IMR-90 (cell line): Measurements from ENCODE around the gene NME4. TPM values are rescaled to one million over a fixed set of nuclear protein-coding genes. Genes with fewer than 3 reads are reported as not detected.
A peak's percentile ranks its signal among the peaks of the same experiment; 100 is the strongest.

ENCODE experiments used
- ATAC-seq: fragments of 200-7000 bp; cut with Tn5 transposase; 2 replicates; pipeline ENCODE4 v1.9.1; 2020; ENCODE audit warnings: low read depth, mild to moderate bottlenecking, moderate library complexity
- BruUV-seq: library from RNA; stranded (reverse); fragments of 400-500 nt; replicated peaks from 2 replicates; lab custom pipeline; 2021; lab: Mats Ljungman, UMichigan
- CTCF ChIA-PET: fragments of 300-600 bp; formaldehyde crosslinking; extraction: SDS; loops from one replicate; lab custom pipeline; 2021; ENCODE audit warnings: antibody characterized with exemption; lab: Yijun Ruan, JAX
- POLR2A ChIA-PET: fragments of 300-600 bp; sonication (Branson Sonifier 250); formaldehyde crosslinking; loops from one replicate; lab custom pipeline; 2022; ENCODE audit warnings: antibody characterized with exemption; ENCODE audit not compliant: unreplicated experiment; lab: Charles Lee
- DNase-seq: peaks from one replicate; pipeline ENCODE4 v3.0.0; 2013
- H2AFZ ChIP-seq: replicated peaks from 2 replicates; pipeline ENCODE3; 2013; ENCODE audit warnings: low read length, mild to moderate bottlenecking; ENCODE audit not compliant: poor library complexity
- H2AK5ac ChIP-seq: 2 replicates; pipeline ENCODE4 v1.6.1; 2013; ENCODE audit warnings: low read depth, low read length, inconsistent platforms
- H2AK9ac ChIP-seq: replicated peaks from 2 replicates; pipeline ENCODE3; 2013; ENCODE audit warnings: mild to moderate bottlenecking, low read depth, low read length, moderate library complexity; ENCODE audit not compliant: poor library complexity
- H2BK120ac ChIP-seq: 2 replicates; pipeline ENCODE4 v1.6.1; 2013; ENCODE audit warnings: low read depth, low read length, inconsistent platforms
- H2BK15ac ChIP-seq: 3 replicates; pipeline ENCODE4 v1.6.1; 2013; ENCODE audit warnings: low read depth, low read length, inconsistent platforms
- H2BK20ac ChIP-seq: 2 replicates; pipeline ENCODE4 v1.6.1; 2013; ENCODE audit warnings: low read depth, mild to moderate bottlenecking, inconsistent platforms, low read length, moderate library complexity
- H2BK5ac ChIP-seq: 2 replicates; pipeline ENCODE4 v1.6.1; 2013; ENCODE audit warnings: mild to moderate bottlenecking, low read depth, low read length, inconsistent platforms; ENCODE audit not compliant: poor library complexity, severe bottlenecking
- H3K14ac ChIP-seq: replicated peaks from 2 replicates; pipeline ENCODE4 v1.6.1; 2013; ENCODE audit warnings: low read depth, low read length, inconsistent platforms
- H3K18ac ChIP-seq: 2 replicates; pipeline ENCODE4 v1.6.1; 2013; ENCODE audit warnings: low read depth, low read length, control low read depth
- H3K23ac ChIP-seq: 2 replicates; pipeline ENCODE4 v1.6.1; 2013; ENCODE audit warnings: low read depth, low read length, inconsistent platforms
- H3K27ac ChIP-seq: 2 replicates; pipeline ENCODE4 v1.5.1; 2013; ENCODE audit warnings: mild to moderate bottlenecking, control low read depth, low read length; ENCODE audit not compliant: insufficient read depth
- H3K27me3 ChIP-seq: 2 replicates; pipeline ENCODE4 v1.6.1; 2013; ENCODE audit warnings: low read length; ENCODE audit not compliant: control insufficient read depth, insufficient read depth
- H3K36me3 ChIP-seq: 2 replicates; pipeline ENCODE4 v1.6.1; 2013; ENCODE audit warnings: low read length, mixed read lengths; ENCODE audit not compliant: control insufficient read depth, insufficient read depth
- H3K4ac ChIP-seq: 2 replicates; pipeline ENCODE4 v1.6.1; 2013; ENCODE audit warnings: low read depth, low read length, inconsistent platforms
- H3K4me1 ChIP-seq: 2 replicates; pipeline ENCODE4 v1.6.1; 2013; ENCODE audit warnings: low read length, mixed read lengths; ENCODE audit not compliant: control insufficient read depth, insufficient read depth
- H3K4me2 ChIP-seq: 2 replicates; pipeline ENCODE4 v1.6.1; 2013; ENCODE audit warnings: low read depth, mild to moderate bottlenecking, control low read depth, low read length, moderate library complexity
- H3K4me3 ChIP-seq: 2 replicates; pipeline ENCODE4 v1.5.1; 2013; ENCODE audit warnings: low read depth, mild to moderate bottlenecking, control low read depth, low read length, moderate library complexity; ENCODE audit not compliant: insufficient read depth
- H3K56ac ChIP-seq: 2 replicates; pipeline ENCODE4 v1.6.1; 2013; ENCODE audit warnings: low read length, inconsistent platforms; ENCODE audit not compliant: insufficient read depth; ENCODE audit errors: extremely low read depth
- H3K79me1 ChIP-seq, 2 experiments: 2 replicates each; pipeline ENCODE4 v1.6.1; 2013; ENCODE audit warnings: low read length in 2 of 2, inconsistent platforms in 1 of 2, low read depth in 1 of 2
- H3K9ac ChIP-seq: 2 replicates; pipeline ENCODE4 v1.6.1; 2013; ENCODE audit warnings: low read depth, low read length, control low read depth
- H3K9me1 ChIP-seq: 2 replicates; pipeline ENCODE4 v1.6.1; 2013; ENCODE audit warnings: low read length, inconsistent platforms; ENCODE audit not compliant: insufficient read depth
- H3K9me3 ChIP-seq: 2 replicates; pipeline ENCODE4 v1.6.1; 2013; ENCODE audit warnings: low read length; ENCODE audit not compliant: control insufficient read depth, insufficient read depth
- H4K20me1 ChIP-seq: 2 replicates; pipeline ENCODE4 v1.6.1; 2013; ENCODE audit warnings: low read length, inconsistent platforms; ENCODE audit not compliant: insufficient read depth
- H4K5ac ChIP-seq: 2 replicates; pipeline ENCODE4 v1.6.1; 2013; ENCODE audit warnings: mild to moderate bottlenecking, low read depth, low read length, control low read depth
- H4K8ac ChIP-seq, 2 experiments: 2 replicates each; pipeline ENCODE4 v1.6.1; 2013; ENCODE audit warnings: low read depth in 2 of 2, low read length in 2 of 2, control low read depth in 1 of 2, inconsistent platforms in 1 of 2
- H4K91ac ChIP-seq: 2 replicates; pipeline ENCODE4 v1.6.1; 2013; ENCODE audit warnings: low read depth, low read length, inconsistent platforms; ENCODE audit not compliant: insufficient read depth
- BHLHE40 ChIP-seq: fragments of 150-350 bp; IDR thresholded peaks from 2 replicates; pipeline ENCODE4 v1.6.1; 2016; ENCODE audit warnings: mild to moderate bottlenecking, low read depth, low read length
- CEBPB ChIP-seq: IDR thresholded peaks from 2 replicates; pipeline ENCODE4 v1.6.1; 2012; ENCODE audit warnings: low read depth, low read length, improper control_type of control experiment
- CTCF ChIP-seq: conservative IDR thresholded peaks from 2 replicates; pipeline ENCODE4 v1.5.1; 2012; ENCODE audit warnings: mild to moderate bottlenecking, low read depth, low read length, improper control_type of control experiment
- FOS ChIP-seq: fragments of 150-350 bp; IDR thresholded peaks from 2 replicates; pipeline ENCODE4 v1.6.1; 2016; ENCODE audit warnings: low read depth, low read length
- MAFK ChIP-seq: IDR thresholded peaks from 2 replicates; pipeline ENCODE4 v1.6.1; 2012; ENCODE audit warnings: low read depth, low read length, improper control_type of control experiment
- MAZ ChIP-seq: IDR thresholded peaks from 2 replicates; pipeline ENCODE4 v1.6.1; 2012; ENCODE audit warnings: low read depth, mild to moderate bottlenecking, low read length, improper control_type of control experiment, moderate library complexity, borderline replicate concordance
- RAD21 ChIP-seq: IDR thresholded peaks from 2 replicates; pipeline ENCODE4 v1.6.1; 2012; ENCODE audit warnings: low read length, improper control_type of control experiment
- RFX5 ChIP-seq: IDR thresholded peaks from 2 replicates; pipeline ENCODE4 v1.8.0; 2012; ENCODE audit warnings: low read depth, mild to moderate bottlenecking, low read length, moderate library complexity
- USF2 ChIP-seq: fragments of 150-350 bp; IDR thresholded peaks from 2 replicates; pipeline ENCODE4 v1.6.1; 2017; ENCODE audit warnings: mild to moderate bottlenecking, antibody characterized with exemption, low read length, low read depth
- WGBS, 2 experiments: methylation state at CpG; one replicate each; pipeline versions ENCODE4 v1.1.5 to v1.1.7; 2013; ENCODE audit warnings: missing lambda C conversion rate in 2 of 2; ENCODE audit not compliant: insufficient read length in 1 of 2; ENCODE audit errors: extremely low coverage in 2 of 2; 5-methylcytosine and 5-hydroxymethylcytosine counted together
- dilution Hi-C: fragments of 300-500 bp; cut with HindIII; formaldehyde crosslinking; loops from one replicate; pipeline ENCODE4 v1.14.3; 2018; ENCODE audit warnings: low sequenced_read_pairs; ENCODE audit not compliant: unreplicated experiment
- in situ Hi-C: fragments of 300-500 bp; cut with MboI; formaldehyde crosslinking; loops from 3 replicates; pipeline ENCODE4 v1.14.3; 2019; ENCODE audit warnings: low sequenced_read_pairs, inconsistent platforms, mixed read lengths
- intact Hi-C: fragments of 100-400 bp; cut with micrococcal nuclease; formaldehyde crosslinking; loops from 2 replicates; pipeline ENCODE4 v1.10.0; 2022
- polyA plus RNA-seq, 3 experiments: library from polyadenylated mRNA; depleted of rRNA; stranded (reverse); fragments of >200 nt; gene quantifications; 2 replicates each; pipeline ENCODE4 v1.2.3, GENCODE V29; 2012; ENCODE audit warnings: low replicate concordance in 1 of 3
- total RNA-seq: library from RNA; depleted of rRNA; stranded (reverse); fragments of >200 nt; gene quantifications from 2 replicates; pipeline ENCODE4 v1.2.3, GENCODE V29; 2012

NME4 gene
- total and polyA plus RNA-seq, 2 of the 4 experiments (the other 2 are of a cell fraction) = 124 to 288 TPM

GRCh38 chr16:370443-370842, 26.6 kb upstream of the NME4 start, which contains the start of gene MRPL28:
Gene MRPL28 (minus strand): TSS chr16:370538. CDS start chr16:370218, 320 bp downstream.
- H2BK120ac ChIP-seq = no peak within 1 kb of the TSS
- in situ Hi-C loops (no loop called here), intact Hi-C loops (no loop called here), dilution Hi-C loops (no loop called here)
- H4K5ac ChIP-seq = no peak within 1 kb of the TSS
- H3K56ac ChIP-seq = no peak within 1 kb of the TSS
- H3K4me1 ChIP-seq = peaks cover 7% of the 10 kb centered on the region; the same call in 1 of the 2 replicates
- peak; percentile 98 for ATAC-seq
- H3K18ac ChIP-seq = no peak within 1 kb of the TSS
- H3K9ac ChIP-seq = 0 out of 2 replicates have a peak within 1 kb of the TSS, but pooled peaks have one; percentile 16
- no peak within 1 kb of the TSS for H2AK5ac ChIP-seq
- H3K9me3 ChIP-seq = no peaks in the 10 kb centered on the region
- no TSS peak for BruUV-seq
- H3K27me3 ChIP-seq = no peaks in the 10 kb centered on the region
- DNase-seq = peak; percentile 95
- H3K36me3 ChIP-seq = peaks cover 70% of the 10 kb centered on the region
- H3K9me1 ChIP-seq = no peaks in the 10 kb centered on the region
- no peak within 1 kb of the TSS for H2BK15ac ChIP-seq
- peak within 1 kb of the TSS; percentile 65 for H2AFZ ChIP-seq
- H3K23ac ChIP-seq = 0 out of 2 replicates have a peak within 1 kb of the TSS, but pooled peaks have one; percentile 80
- ChIA-PET POLR2A (no interaction called here), CTCF (interaction anchor here (1.2 kb wide), 1 partner anchor 8 kb away, joined by 4 read pairs; no protein-coding TSS in a partner anchor)
- H3K79me1 ChIP-seq = peaks cover 4 to 11% of the 10 kb centered on the region in 2 experiments; a peak in 2 of 4 replicates
- H3K4me2 ChIP-seq = peak within 1 kb of the TSS; percentile 70
- no peak within 1 kb of the TSS for H2BK20ac ChIP-seq
- H4K20me1 ChIP-seq = no peaks in the 10 kb centered on the region
- peak within 1 kb of the TSS; percentile 20; the same call in 1 of the 2 replicates for H3K4me3 ChIP-seq
- peak within 1 kb of the TSS; percentile 10; the same call in 1 of the 2 replicates for H3K4ac ChIP-seq
- 0% methylated on average over 1 of the region's 30 CpGs; no CpG with 5 or more reads in 1 of the 2 experiments for WGBS, 2 experiments
- no peak for TF ChIP-seq RFX5
- TF ChIP-seq FOS = peak; percentile 34; the same call in 1 of the 2 replicates
- TF ChIP-seq CTCF = no peak
- TF ChIP-seq USF2 = peak; percentile 16; the same call in 1 of the 2 replicates
- peak; percentile 73; the same call in 1 of the 2 replicates for TF ChIP-seq MAZ
- no peak for TF ChIP-seq CEBPB
- no peak for TF ChIP-seq RAD21
- TF ChIP-seq BHLHE40 = peak; percentile 96
- no peak for TF ChIP-seq MAFK
- H2BK5ac ChIP-seq = peak within 1 kb of the TSS; percentile 19
- peak within 1 kb of the TSS in 1 of 2 experiments; percentile 60; a peak in 1 of 4 replicates for H4K8ac ChIP-seq
- H3K14ac ChIP-seq = no peak within 1 kb of the TSS
- peak within 1 kb of the TSS; percentile 31; the same call in 1 of the 2 replicates for H3K27ac ChIP-seq
- H4K91ac ChIP-seq = peak within 1 kb of the TSS; percentile 6; the same call in 1 of the 2 replicates
- peak within 1 kb of the TSS; percentile 42 for H2AK9ac ChIP-seq
